HepG2 (cell line): ENCODE measurements around the gene ANO6. TPM values are rescaled to one million over a fixed set of nuclear protein-coding genes. Genes with fewer than 3 reads are reported as not detected.

Experiments
- ATAC-seq: fragments of 200-7000 bp; cut with Tn5 transposase; 3 replicates; pipeline ENCODE4 v1.9.1; 2020; ENCODE audit warnings: mild to moderate bottlenecking, moderate library complexity
- BruUV-seq: library from RNA; stranded (reverse); fragments of 400-500 nt; replicated peaks from 2 replicates; lab custom pipeline; 2021; lab: Mats Ljungman, UMichigan
- CTCF ChIA-PET: fragments of 300-600 bp; formaldehyde crosslinking; extraction: SDS; loops from one replicate; lab custom pipeline; 2021; ENCODE audit warnings: low total read pairs, inconsistent platforms, low intra/inter-chr PET ratio; lab: Yijun Ruan, JAX
- POLR2A ChIA-PET: fragments of 350-600 bp; sonication (Branson Sonifier 250); formaldehyde crosslinking; loops from one replicate; lab custom pipeline; 2020; ENCODE audit warnings: antibody characterized with exemption, inconsistent platforms; lab: Yijun Ruan, JAX
- DNase-seq: peaks from one replicate; pipeline ENCODE4 v3.0.0-alpha.2; 2015; ENCODE audit warnings: low spot score
- FAIRE-seq: peaks from 3 replicates; lab custom pipeline; 2011; peaks lifted over from hg19 to GRCh38; lab: Jason Lieb, UNC
- H2AFZ ChIP-seq: one replicate; pipeline ENCODE4 v1.6.1; 2011; ENCODE audit warnings: low read length, inconsistent platforms
- H3K27ac ChIP-seq: fragments of 300-600 bp; 3 replicates; pipeline ENCODE4 v1.8.0; 2011; ENCODE audit warnings: mixed run types, mild to moderate bottlenecking, mixed read lengths, low read length, inconsistent platforms; ENCODE audit not compliant: insufficient read depth; ENCODE audit errors: extremely low read length
- H3K27me3 ChIP-seq, 2 experiments: fragments of 200-600 bp in 1 of 2; 2 replicates in 1 of 2; 3 replicates in 1 of 2; pipeline versions ENCODE4 v1.6.0 to v1.8.0; 2011; ENCODE audit warnings: low read length in 2 of 2, mild to moderate bottlenecking in 2 of 2, moderate library complexity in 2 of 2, inconsistent platforms in 1 of 2; ENCODE audit not compliant: insufficient read depth in 2 of 2, control insufficient read depth in 1 of 2
- H3K36me3 ChIP-seq, 2 experiments: fragments of 200-600 bp in 1 of 2; replicated peaks in 1 of 2; 2 replicates in 1 of 2; 3 replicates in 1 of 2; pipeline versions ENCODE4 v1.5.1 to v1.8.0; 2011; ENCODE audit warnings: low read length in 2 of 2, inconsistent platforms in 1 of 2; ENCODE audit not compliant: insufficient read depth in 2 of 2, control insufficient read depth in 1 of 2
- H3K4me1 ChIP-seq: 2 replicates; pipeline ENCODE4 v1.5.1; 2012; ENCODE audit warnings: low read length, inconsistent platforms; ENCODE audit not compliant: insufficient read depth
- H3K4me2 ChIP-seq: 2 replicates; pipeline ENCODE4 v1.6.0; 2011; ENCODE audit warnings: low read depth, low read length, inconsistent platforms
- H3K4me3 ChIP-seq, 3 experiments: fragments of 200-600 bp in 1 of 3; sonication (generic), shearing (Covaris generic) in 1 of 3; replicated peaks in 1 of 3; 2 replicates each; pipeline ENCODE4 v1.5.1; 2011 to 2016; ENCODE audit warnings: low read length in 3 of 3, inconsistent platforms in 2 of 3, low read depth in 2 of 3, mild to moderate bottlenecking in 2 of 3, control low read depth in 1 of 3, mixed read lengths in 1 of 3; ENCODE audit not compliant: insufficient read depth in 1 of 3
- H3K79me2 ChIP-seq: one replicate; pipeline ENCODE4 v1.6.1; 2011; ENCODE audit warnings: low read length, inconsistent platforms; ENCODE audit not compliant: insufficient read depth
- H3K9ac ChIP-seq: 2 replicates; pipeline ENCODE4 v1.6.0; 2011; ENCODE audit warnings: mild to moderate bottlenecking, low read depth, low read length, inconsistent platforms; ENCODE audit not compliant: insufficient read depth
- H3K9me3 ChIP-seq: 2 replicates; pipeline ENCODE4 v1.5.1; 2012; ENCODE audit warnings: mild to moderate bottlenecking, low read length
- H4K20me1 ChIP-seq: 2 replicates; pipeline ENCODE4 v1.6.0; 2011; ENCODE audit warnings: inconsistent platforms, mild to moderate bottlenecking, low read length, moderate library complexity; ENCODE audit not compliant: insufficient read depth
- POGZ ChIP-seq: sonication (generic); formaldehyde crosslinking; IDR thresholded peaks from 2 replicates; pipeline ENCODE4 v1.4.0; 2020; ENCODE audit warnings: mild to moderate bottlenecking, missing genetic modification reagents
- SKI ChIP-seq: fragments of 450-650 bp; IDR thresholded peaks from one replicate; pipeline ENCODE4 v1.6.1; 2018; ENCODE audit warnings: mild to moderate bottlenecking; ENCODE audit not compliant: partially characterized antibody
- ZBTB8A ChIP-seq: sonication (generic); formaldehyde crosslinking; IDR thresholded peaks from 2 replicates; pipeline ENCODE4 v1.4.0; 2020; ENCODE audit warnings: mild to moderate bottlenecking, low read depth, missing genetic modification reagents, borderline replicate concordance
- ZFAT ChIP-seq: sonication (generic); formaldehyde crosslinking; conservative IDR thresholded peaks from 2 replicates; pipeline ENCODE4 v1.8.1; 2023; ENCODE audit warnings: missing genetic modification reagents, inconsistent platforms
- ZNF101 ChIP-seq: sonication (generic); formaldehyde crosslinking; IDR thresholded peaks from 2 replicates; pipeline ENCODE4 v1.4.0; 2020; ENCODE audit warnings: mild to moderate bottlenecking, low read depth, missing genetic modification reagents, borderline replicate concordance
- ZNF550 ChIP-seq: sonication (generic); formaldehyde crosslinking; IDR thresholded peaks from 2 replicates; pipeline ENCODE4 v1.4.0; 2020; ENCODE audit warnings: mild to moderate bottlenecking, missing genetic modification reagents, borderline replicate concordance
- WGBS: methylation state at CpG from one replicate; pipeline ENCODE4 v1.1.6; 2017; ENCODE audit warnings: low lambda C conversion rate; 5-methylcytosine and 5-hydroxymethylcytosine counted together
- in situ Hi-C: cut with HindIII; loops from 2 replicates; pipeline ENCODE4 v1.10.0; 2017; ENCODE audit warnings: low pct_unique_long_range_greater_than_20kb; ENCODE audit not compliant: extremely low pct_ligation_motif_present
- intact Hi-C: fragments of 100-400 bp; cut with micrococcal nuclease; formaldehyde crosslinking; loops from one replicate; pipeline ENCODE4 v1.10.0; 2022; ENCODE audit not compliant: unreplicated experiment
- polyA plus RNA-seq, 8 experiments: library from polyadenylated mRNA; depleted of rRNA in 3 of 8; stranded (reverse) in 7 of 8; unstranded in 1 of 8; fragments of >200 nt; fragmentation: Illumina TruSeq in 4 of 8; extraction: Trizol in 4 of 8; gene quantifications; 2 replicates each; pipeline versions ENCODE4 v1.2.1 to v1.2.3, GENCODE V29; 2011 to 2016; ENCODE audit warnings: low read depth in 4 of 8, missing spikeins in 1 of 8, mixed read lengths in 1 of 8; ENCODE audit not compliant: insufficient read depth in 1 of 8
- small RNA-seq, 3 experiments: library from RNA; depleted of rRNA; stranded (forward); fragments of <200 nt; gene quantifications; one replicate each; pipeline ENCODE3, GENCODE V24; 2012; ENCODE audit warnings: low read depth in 2 of 3, low replicate concordance in 1 of 3; ENCODE audit not compliant: insufficient read length in 3 of 3, insufficient read depth in 2 of 3
- total RNA-seq, 5 experiments: library from RNA; depleted of rRNA; stranded (reverse); fragments of >200 nt; fragmentation: Illumina TruSeq; extraction: Trizol; gene quantifications; 2 replicates each; pipeline ENCODE4 v1.2.3, GENCODE V29; 2016; ENCODE audit warnings: low read depth in 1 of 5
- TF ChIP-seq, protein P1 (sequence below): sonication (generic); formaldehyde crosslinking; IDR thresholded peaks from 2 replicates; pipeline ENCODE4 v1.4.0; 2020; ENCODE audit warnings: mild to moderate bottlenecking, missing genetic modification reagents, borderline replicate concordance

ANO6 gene
- total and polyA plus RNA-seq, 2 of the 13 experiments (the other 11 are each of a cell fraction or from before 2014, with no cell fraction given): 37.8 to 57.1 TPM

DNA sequence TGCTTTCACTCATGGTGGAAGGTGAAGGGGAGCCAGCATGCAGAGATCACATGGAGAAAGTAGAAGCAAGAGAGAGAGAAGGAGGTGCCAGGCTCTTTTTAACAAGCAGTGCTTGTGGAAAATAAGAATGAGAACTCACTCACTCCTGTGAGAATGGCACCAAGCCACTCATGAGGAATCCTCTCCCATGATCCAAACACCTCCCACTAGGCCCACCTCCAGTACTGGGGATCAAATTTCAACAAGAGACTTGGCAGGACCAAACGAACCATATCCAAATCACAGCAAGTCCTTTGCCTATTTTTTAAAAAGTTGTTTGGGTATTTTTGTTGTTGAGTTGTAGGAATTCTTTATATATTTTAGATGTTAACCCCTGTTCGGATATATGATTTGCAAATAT, 267.7 kb downstream of the ANO6 start:
- BruUV-seq: no TSS peak
- CTCF ChIA-PET: no interaction called here

More for the DNA sequence above, 267.7 kb downstream of the ANO6 start:
- Histone ChIP-seq H3K9ac (no peak overlapping the region), H4K20me1 (no peaks in the 10 kb centered on the region), H3K9me3 (no peaks in the 10 kb centered on the region), H3K36me3 (no peaks in the 10 kb centered on the region), H3K4me2 (no peak overlapping the region), H3K27me3 (no peaks in the 10 kb centered on the region; a peak in 1 of 5 replicates), H3K27ac (no peak overlapping the region), H2AFZ (no peak overlapping the region), H3K79me2 (no peaks in the 10 kb centered on the region), H3K4me1 (no peaks in the 10 kb centered on the region), H3K4me3 (no peak overlapping the region)
- no peak for TF ChIP-seq POGZ (CRISPR knock-in tag)
- no peak for TF ChIP-seq ZNF550
- TF ChIP-seq, protein P1, sequence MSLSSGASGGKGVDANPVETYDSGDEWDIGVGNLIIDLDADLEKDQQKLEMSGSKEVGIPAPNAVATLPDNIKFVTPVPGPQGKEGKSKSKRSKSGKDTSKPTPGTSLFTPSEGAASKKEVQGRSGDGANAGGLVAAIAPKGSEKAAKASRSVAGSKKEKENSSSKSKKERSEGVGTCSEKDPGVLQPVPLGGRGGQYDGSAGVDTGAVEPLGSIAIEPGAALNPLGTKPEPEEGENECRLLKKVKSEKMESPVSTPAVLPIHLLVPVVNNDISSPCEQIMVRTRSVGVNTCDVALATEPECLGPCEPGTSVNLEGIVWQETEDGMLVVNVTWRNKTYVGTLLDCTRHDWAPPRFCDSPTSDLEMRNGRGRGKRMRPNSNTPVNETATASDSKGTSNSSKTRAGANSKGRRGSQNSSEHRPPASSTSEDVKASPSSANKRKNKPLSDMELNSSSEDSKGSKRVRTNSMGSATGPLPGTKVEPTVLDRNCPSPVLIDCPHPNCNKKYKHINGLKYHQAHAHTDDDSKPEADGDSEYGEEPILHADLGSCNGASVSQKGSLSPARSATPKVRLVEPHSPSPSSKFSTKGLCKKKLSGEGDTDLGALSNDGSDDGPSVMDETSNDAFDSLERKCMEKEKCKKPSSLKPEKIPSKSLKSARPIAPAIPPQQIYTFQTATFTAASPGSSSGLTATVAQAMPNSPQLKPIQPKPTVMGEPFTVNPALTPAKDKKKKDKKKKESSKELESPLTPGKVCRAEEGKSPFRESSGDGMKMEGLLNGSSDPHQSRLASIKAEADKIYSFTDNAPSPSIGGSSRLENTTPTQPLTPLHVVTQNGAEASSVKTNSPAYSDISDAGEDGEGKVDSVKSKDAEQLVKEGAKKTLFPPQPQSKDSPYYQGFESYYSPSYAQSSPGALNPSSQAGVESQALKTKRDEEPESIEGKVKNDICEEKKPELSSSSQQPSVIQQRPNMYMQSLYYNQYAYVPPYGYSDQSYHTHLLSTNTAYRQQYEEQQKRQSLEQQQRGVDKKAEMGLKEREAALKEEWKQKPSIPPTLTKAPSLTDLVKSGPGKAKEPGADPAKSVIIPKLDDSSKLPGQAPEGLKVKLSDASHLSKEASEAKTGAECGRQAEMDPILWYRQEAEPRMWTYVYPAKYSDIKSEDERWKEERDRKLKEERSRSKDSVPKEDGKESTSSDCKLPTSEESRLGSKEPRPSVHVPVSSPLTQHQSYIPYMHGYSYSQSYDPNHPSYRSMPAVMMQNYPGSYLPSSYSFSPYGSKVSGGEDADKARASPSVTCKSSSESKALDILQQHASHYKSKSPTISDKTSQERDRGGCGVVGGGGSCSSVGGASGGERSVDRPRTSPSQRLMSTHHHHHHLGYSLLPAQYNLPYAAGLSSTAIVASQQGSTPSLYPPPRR (CRISPR knock-in tag): no peak
- no peak for TF ChIP-seq ZFAT (CRISPR knock-in tag)
- no peak for TF ChIP-seq ZNF101 (CRISPR knock-in tag)
- TF ChIP-seq ZBTB8A: no peak
- no peak for TF ChIP-seq SKI
- in situ Hi-C loops (no loop called here), intact Hi-C loops (no loop called here)
- FAIRE-seq (no peak), ATAC-seq (no peak), DNase-seq (no peak)
- 22% methylated on average over 2 of the region's 2 CpGs for WGBS
- POLR2A ChIA-PET: no interaction called here

Small RNA genes lying within 50 kb of the gene (small RNA-seq; reads per million reads assigned to genes)
- 0 reads per million in 3 experiments for gene AC009248.2

Other genes with a start within 250 kb of the ANO6 start
- not detected in 2 replicates for gene DBX2, start 165.0 kb upstream of the ANO6 start, total RNA-seq (2016; rRNA removed; fragmentation: Illumina TruSeq; extraction: Trizol)
- not detected in 2 replicates for gene DBX2, start 165.0 kb upstream of the ANO6 start, polyA plus RNA-seq (2011; rRNA removed)